GM18519 (cell line): ENCODE measurements around the gene EHMT1.

Experiments used
- ATAC-seq: cut with Tn5 transposase; IDR thresholded peaks from one replicate; pipeline ENCODE4 v1.9.1; 2021; ENCODE audit warnings: mild to moderate bottlenecking, moderate library complexity; ENCODE audit not compliant: unreplicated experiment, low FRiP score

EHMT1 gene

GRCh38 chr9:137618105-137619067 is at the start of gene EHMT1:
EHMT1 (plus strand) TSS chr9:137619005; CDS start chr9:137619029, 24 bp downstream.
- ATAC-seq, result peak; percentile 53

- ATAC-seq, result no peak
These were observed 49.1 kb upstream of the EHMT1 start for GRCh38 chr9:137569609-137570203.

GRCh38 chr9:137570566-137570965 is 48.2 kb upstream of the EHMT1 start:
- ATAC-seq, result no peak

GRCh38 chr9:137574192-137574591 is 44.6 kb upstream of the EHMT1 start:
- no peak for ATAC-seq

- ATAC-seq, result no peak
These were observed 43.5 kb upstream of the EHMT1 start for GRCh38 chr9:137575364-137575715.

GRCh38 chr9:137575716-137576411 is 42.9 kb upstream of the EHMT1 start:
- no peak for ATAC-seq

- ATAC-seq, result peak; percentile 64
These were observed 40.1 kb upstream of the EHMT1 start, which contains the start of gene DPH7 for GRCh38 chr9:137578518-137579258. DPH7 (minus strand) TSS chr9:137578925; CDS start chr9:137578777, 148 bp downstream.

GRCh38 chr9:137579259-137579604 is 39.6 kb upstream of the EHMT1 start:
- no peak for ATAC-seq

GRCh38 chr9:137580209-137580953 is 38.4 kb upstream of the EHMT1 start:
- ATAC-seq, result no peak

GRCh38 chr9:137580954-137581322 is 37.9 kb upstream of the EHMT1 start:
- no peak for ATAC-seq

- ATAC-seq, result no peak
These were observed 37.2 kb upstream of the EHMT1 start for GRCh38 chr9:137581361-137582285.

GRCh38 chr9:137582286-137582860 is 36.4 kb upstream of the EHMT1 start:
- ATAC-seq, result no peak

GRCh38 chr9:137583347-137583746 is 35.5 kb upstream of the EHMT1 start:
- no peak for ATAC-seq

GRCh38 chr9:137583957-137584356 is 34.8 kb upstream of the EHMT1 start:
- ATAC-seq, result no peak

GRCh38 chr9:137586854-137587253 is 32.0 kb upstream of the EHMT1 start:
- ATAC-seq, result no peak

GRCh38 chr9:137588311-137588710 is 30.5 kb upstream of the EHMT1 start:
- no peak for ATAC-seq

GRCh38 chr9:137588891-137589290 is 29.9 kb upstream of the EHMT1 start:
- ATAC-seq, result no peak

- ATAC-seq, result peak; percentile 10
These were observed 29.2 kb upstream of the EHMT1 start for GRCh38 chr9:137589441-137590122.
